G401 (cell line): ENCODE data around the gene VTI1B. TPM values are rescaled to one million over a fixed set of nuclear protein-coding genes. Genes with fewer than 3 reads are reported as not detected.
"Not testable (repeated sequence)": the region's sequence is repeated elsewhere in the genome, so short reads cannot be mapped to it uniquely, and the experiment has no call there.

Experiments
- DNase-seq: peaks from one replicate; pipeline ENCODE4 v3.0.0-alpha.2; 2015; ENCODE audit warnings: low spot score
- in situ Hi-C: cut with HindIII; loops from 2 replicates; pipeline ENCODE4 v1.10.0; 2016; ENCODE audit warnings: low sequenced_read_pairs, mixed read lengths
- total RNA-seq: library from RNA; depleted of rRNA; stranded (reverse); fragments of >200 nt; shearing (Covaris generic); gene quantifications from 2 replicates; pipeline ENCODE4 v1.2.3, GENCODE V29; 2014

VTI1B gene
- total RNA-seq, 1 experiment from 2014 or later: 79.8 TPM

DNA sequence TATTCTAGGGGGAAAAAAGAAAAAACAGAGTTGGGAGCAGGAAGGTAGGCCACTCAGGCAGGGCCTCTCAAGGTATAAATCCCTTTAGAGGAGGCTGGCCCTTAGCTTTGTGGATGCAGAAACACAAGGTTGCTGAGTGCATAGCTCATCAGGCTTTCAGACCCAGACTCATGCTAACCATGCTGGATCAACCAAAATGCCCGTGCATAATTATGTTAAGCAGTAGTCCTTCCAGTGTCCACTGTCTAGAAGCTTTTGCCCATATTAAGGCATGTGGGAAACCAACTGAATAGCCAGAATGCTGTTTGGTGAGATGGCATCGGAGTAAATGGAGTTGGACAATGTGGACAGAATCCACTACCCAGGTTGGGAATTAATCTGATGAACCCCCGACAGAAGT is 35.8 kb downstream of the VTI1B start:
- in situ Hi-C loops: no loop called here
- DNase-seq: no peak

DNA sequence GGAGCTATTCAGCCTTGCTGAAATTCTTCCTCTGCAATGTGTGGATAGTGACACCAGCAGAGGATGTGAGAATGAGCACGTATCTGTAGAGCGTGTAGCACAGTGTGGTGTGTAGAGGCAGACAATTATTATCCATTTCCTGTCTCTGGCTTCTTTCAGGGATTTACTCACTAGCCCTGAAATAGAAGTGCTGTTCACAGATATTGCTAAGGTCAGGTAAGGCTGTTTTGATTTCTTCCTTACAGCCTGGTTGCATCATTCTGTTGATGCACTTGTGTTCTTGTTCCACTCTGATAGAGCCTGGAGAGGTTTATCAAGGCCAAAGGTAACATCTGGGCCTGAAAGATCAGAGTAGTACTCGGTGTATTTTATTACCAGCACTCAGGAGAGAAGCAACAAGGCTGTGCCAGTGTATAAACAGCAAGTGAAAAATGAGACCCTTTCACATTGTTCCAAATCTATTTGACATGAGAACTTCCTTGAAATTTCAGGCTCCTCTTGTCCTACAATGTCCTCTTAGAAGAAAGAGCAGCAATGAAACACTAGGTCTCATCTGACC is 38.0 kb downstream of the VTI1B start:
- in situ Hi-C loops: no loop called here
- DNase-seq: no peak

DNA sequence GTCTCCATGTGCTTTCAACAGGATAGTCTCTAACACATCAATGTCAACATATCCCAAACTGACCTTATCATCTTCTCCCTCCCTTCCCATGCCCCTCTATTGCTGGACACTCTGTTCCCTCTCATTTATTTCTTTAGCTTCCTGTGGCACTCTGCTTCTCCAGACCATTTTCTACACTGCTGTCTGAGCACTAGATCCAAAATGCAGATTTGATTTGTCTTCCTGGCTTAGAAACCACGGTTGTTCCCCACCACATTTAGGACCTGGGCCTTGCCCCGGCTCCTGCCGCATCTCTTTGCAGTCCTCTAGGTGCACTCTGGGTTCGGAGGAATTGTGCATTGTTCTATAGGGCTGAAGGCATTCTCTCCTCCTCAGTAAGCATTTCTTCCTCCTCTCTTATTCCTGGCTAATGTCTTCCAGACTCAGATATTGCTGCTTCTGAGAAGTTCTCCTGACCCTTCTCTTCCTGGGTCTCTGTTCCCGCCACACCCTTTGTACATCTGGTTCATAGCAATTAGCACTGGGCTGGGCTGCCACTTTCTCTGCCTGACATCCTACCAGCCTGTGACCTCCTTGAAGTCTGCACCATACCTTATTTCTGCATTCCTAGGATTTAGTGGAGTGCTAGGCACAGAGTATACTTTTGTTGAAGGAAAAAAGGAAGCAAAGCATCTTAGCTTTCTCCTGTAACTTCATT is 40.8 kb downstream of the VTI1B start:
- in situ Hi-C loops: no loop called here
- no peak for DNase-seq

- no peak for DNase-seq
- in situ Hi-C loops: no loop called here
These were observed 43.5 kb downstream of the VTI1B start for GRCh38 chr14:67630938-67631337.

GRCh38 chr14:67630186-67630585 is 44.2 kb downstream of the VTI1B start:
- DNase-seq: no peak
- in situ Hi-C loops: no loop called here

- DNase-seq: no peak
- in situ Hi-C loops: no loop called here
These were observed 46.9 kb downstream of the VTI1B start for GRCh38 chr14:67627519-67627918.

DNA sequence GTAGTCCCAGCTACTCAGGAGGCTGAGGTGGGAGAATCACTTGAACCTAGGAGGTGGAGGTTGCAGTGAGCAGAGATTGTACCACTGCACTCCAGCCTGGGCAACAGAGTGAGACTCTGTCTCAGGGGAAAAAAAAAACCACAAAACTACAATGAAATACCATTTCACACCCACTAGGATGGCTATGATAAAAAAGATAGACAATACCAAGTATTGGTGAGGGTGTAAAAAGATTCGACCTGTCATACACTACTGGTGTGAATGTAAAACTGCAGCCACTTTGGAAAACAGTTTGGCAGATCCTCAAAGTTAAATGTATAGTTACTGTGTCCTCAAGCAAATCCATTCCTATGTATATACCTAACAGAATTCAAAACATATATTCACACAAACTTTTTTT is 48.3 kb downstream of the VTI1B start:
- DNase-seq, in situ Hi-C loops: not testable (repeated sequence)

DNA sequence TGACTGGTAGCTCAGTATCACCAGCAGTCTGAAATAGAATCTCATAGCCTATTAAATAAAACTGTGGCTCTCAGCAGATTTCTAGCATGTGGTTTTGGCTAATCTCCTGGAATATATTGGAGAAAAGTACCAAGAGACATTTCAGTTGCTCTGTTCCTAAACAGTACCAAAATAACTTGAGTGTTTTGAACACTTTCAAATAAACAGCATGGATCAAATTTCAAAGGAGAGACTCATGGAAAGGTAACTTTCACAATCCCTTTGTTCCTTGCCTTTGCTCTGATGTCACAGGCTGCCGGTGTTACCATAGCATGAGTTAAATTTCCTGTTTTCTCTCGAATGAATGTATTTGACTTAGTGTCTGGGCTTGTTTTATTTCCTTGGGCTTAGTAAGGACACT is 51.3 kb downstream of the VTI1B start:
- no peak for DNase-seq
- in situ Hi-C loops: no loop called here

DNA sequence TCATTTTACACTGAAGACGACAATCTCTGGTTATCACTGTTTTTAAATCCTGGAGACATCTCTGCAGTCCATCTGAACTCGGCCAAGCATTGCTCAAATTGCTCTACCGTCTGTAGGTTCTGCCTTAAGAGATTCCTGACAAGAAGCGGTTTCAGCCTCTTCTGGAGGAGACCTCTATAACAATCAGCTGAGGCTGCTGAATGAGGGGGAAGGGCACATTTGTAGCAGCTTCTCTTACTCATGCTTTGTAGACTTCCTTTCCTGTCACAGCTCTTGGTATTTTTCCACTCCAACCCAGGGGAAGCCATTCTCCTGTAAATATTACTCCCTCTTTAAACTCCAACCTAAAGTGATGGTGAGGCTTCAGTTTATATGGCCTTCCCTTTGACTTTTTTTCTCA is 51.8 kb downstream of the VTI1B start:
- in situ Hi-C loops: no loop called here
- DNase-seq: peak; percentile 44

DNA sequence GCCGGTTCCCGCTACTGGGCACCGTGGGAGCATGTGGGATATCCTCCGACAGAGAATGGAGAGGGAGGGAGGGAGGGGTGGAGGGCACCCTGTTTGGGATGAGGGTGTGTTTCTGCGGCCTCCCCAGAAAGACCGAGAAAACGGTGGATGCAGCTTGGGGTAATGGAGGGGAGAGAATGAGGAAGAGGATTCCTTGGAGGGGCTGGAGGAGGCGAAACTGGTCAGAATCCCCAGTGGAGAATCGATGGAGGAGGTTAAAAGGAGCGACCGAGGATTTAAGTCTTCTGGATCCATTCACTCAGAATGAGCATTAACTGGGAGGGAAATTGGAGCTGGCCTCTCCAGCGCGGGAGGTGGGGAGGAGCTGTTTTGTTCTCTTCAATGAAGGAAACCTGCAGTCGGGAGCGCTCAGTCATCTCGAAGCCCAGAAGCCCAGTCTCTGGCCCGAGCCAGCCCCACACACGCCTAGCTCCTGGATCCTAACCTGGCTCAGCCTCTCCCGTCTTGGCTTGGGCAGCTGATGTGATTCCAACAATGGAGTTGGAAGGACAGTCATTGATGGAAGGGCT is 54.1 kb downstream of the VTI1B start:
- in situ Hi-C loops: no loop called here
- peak; percentile 84 for DNase-seq

- DNase-seq: peak; percentile 99
- in situ Hi-C loops: no loop called here
These were observed 54.8 kb downstream of the VTI1B start, which contains the start of gene ARG2 for GRCh38 chr14:67619446-67620216. Gene ARG2 (plus strand): TSS chr14:67619920. CDS start chr14:67619978, 58 bp downstream.

GRCh38 chr14:67618617-67619063 is 55.8 kb downstream of the VTI1B start:
- in situ Hi-C loops: no loop called here
- DNase-seq: peak; percentile 50

DNA sequence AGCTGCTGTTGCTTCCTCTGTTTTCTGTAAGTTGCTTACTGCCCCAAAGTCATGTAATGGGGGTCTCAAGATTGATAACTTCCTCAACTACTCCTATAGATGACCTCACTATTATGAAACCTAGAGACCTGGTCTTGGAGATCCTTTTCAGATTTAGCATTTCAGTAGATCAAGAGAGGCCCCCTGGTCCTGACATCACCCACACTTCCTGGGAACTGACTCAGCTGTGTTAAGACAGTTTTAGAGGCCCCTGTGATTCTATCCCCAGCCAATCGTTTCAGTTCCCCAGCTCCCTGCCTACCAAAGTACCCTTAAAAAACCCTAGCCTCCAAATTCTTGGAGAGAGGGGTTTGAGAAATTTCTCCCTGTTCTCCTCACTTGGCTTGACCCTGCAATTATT is 63.9 kb downstream of the VTI1B start:
- in situ Hi-C loops: no loop called here
- no peak for DNase-seq

GRCh38 chr14:67609642-67610310 is 64.7 kb downstream of the VTI1B start:
- no peak for DNase-seq
- in situ Hi-C loops: no loop called here

GRCh38 chr14:67607646-67608045 is 66.8 kb downstream of the VTI1B start:
- in situ Hi-C loops: no loop called here

DNA sequence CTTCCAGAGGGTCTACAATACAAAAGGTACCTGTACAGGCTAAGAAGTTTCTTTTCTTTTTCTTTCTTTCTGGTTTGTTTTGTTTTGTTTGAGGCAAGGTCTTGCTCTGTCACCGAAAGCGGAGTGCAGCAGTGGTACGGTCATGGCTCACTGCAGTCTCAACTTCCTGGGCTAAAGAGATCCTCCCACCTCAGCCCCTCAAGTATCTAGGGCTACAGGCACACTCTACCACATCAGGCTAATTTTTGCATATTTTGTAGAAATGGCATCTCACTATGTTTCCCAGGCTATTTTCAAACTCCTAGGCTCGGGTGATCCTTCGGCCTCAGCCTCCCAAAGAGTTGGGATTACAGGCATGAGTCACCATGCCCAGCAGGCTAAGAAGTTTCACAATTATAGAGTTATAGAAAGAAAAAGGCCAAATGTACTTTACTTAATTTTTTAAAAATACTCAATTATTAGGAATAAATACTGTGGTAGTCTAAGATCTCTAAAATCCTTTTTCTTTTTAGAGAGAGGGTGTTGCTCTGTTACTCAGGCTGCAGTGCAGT is 71.4 kb downstream of the VTI1B start:
- no peak for DNase-seq
- in situ Hi-C loops: no loop called here

More at GRCh38 chr14:67607646-67608045, 66.8 kb downstream of the VTI1B start:
- DNase-seq: no peak

DNA sequence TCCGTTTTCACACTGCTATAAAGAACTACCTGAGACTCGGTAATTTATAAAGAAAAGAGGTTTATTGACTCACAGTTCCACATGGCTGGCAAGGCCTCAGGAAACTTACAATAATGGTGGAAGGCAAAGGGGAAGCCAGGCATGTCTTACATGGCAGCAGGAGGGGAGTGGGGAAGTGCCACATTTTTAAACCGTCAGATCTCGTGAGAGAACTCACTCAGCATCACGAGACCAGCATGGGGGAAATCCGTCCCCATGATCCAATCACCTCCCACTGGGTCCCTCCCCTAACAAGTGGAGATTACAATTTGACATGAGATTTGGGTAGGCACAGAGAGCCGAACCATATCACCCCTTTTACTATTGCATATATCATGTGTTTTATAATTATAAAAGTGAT is 72.4 kb downstream of the VTI1B start:
- in situ Hi-C loops: no loop called here
- no peak for DNase-seq

- DNase-seq, in situ Hi-C loops: not testable (repeated sequence)
These were observed 73.9 kb downstream of the VTI1B start for GRCh38 chr14:67600562-67600974.
